HepG2 (cell line): ENCODE results near the gene GRPEL2. TPM values are rescaled to one million over a fixed set of nuclear protein-coding genes. Genes with fewer than 3 reads are reported as not detected.

Experiments
- ASH2L ChIP-seq: fragments of 300-600, 200-600 bp; sonication (generic); IDR thresholded peaks from 2 replicates; pipeline ENCODE4 v1.7.0; 2017; ENCODE audit warnings: low read depth, mild to moderate bottlenecking, moderate library complexity, mixed read lengths, low read length; ENCODE audit not compliant: insufficient read length
- FOXA1 ChIP-seq, 2 experiments: fragments of 450-650 bp in 1 of 2; sonication (generic) in 1 of 2; formaldehyde crosslinking in 1 of 2; IDR thresholded peaks; 2 replicates each; pipeline versions ENCODE4 v1.4.0 to v1.6.1; 2016 to 2020; ENCODE audit warnings: missing genetic modification reagents in 1 of 2
- GABPA ChIP-seq, 2 experiments: IDR thresholded peaks; 2 replicates each; pipeline ENCODE4 v1.6.1; 2011 to 2016; ENCODE audit warnings: low read depth in 2 of 2, low read length in 1 of 2, missing biosample characterization in 1 of 2, missing genetic modification characterization in 1 of 2
- GTF2F1 ChIP-seq: fragments of 150-350 bp; IDR thresholded peaks from 2 replicates; pipeline ENCODE4 v1.6.1; 2014; ENCODE audit warnings: low read length
- HNF4A ChIP-seq: sonication (generic); formaldehyde crosslinking; IDR thresholded peaks from 2 replicates; pipeline ENCODE4 v1.4.0; 2020; ENCODE audit warnings: missing genetic modification reagents
- HNF4G ChIP-seq, 2 experiments: sonication (generic) in 1 of 2; formaldehyde crosslinking in 1 of 2; IDR thresholded peaks; 2 replicates each; pipeline versions ENCODE4 v1.4.0 to v1.6.1; 2011 to 2020; ENCODE audit warnings: borderline replicate concordance in 2 of 2, low read depth in 2 of 2, mild to moderate bottlenecking in 2 of 2, low read length in 1 of 2, missing genetic modification reagents in 1 of 2, moderate library complexity in 1 of 2
- KDM5B ChIP-seq: sonication (generic); formaldehyde crosslinking; IDR thresholded peaks from 2 replicates; pipeline ENCODE4 v1.4.0; 2020; ENCODE audit warnings: missing genetic modification reagents, mild to moderate bottlenecking, borderline replicate concordance
- MYC ChIP-seq: sonication (generic); formaldehyde crosslinking; IDR thresholded peaks from 2 replicates; pipeline ENCODE4 v1.9.0; 2021; ENCODE audit warnings: missing genetic modification reagents, borderline replicate concordance
- PAWR ChIP-seq: sonication (generic); formaldehyde crosslinking; IDR thresholded peaks from 2 replicates; pipeline ENCODE4 v1.4.0; 2020; ENCODE audit warnings: missing genetic modification reagents, mild to moderate bottlenecking, borderline replicate concordance
- PHF21A ChIP-seq: sonication (generic); formaldehyde crosslinking; IDR thresholded peaks from 2 replicates; pipeline ENCODE4 v1.5.0; 2020; ENCODE audit warnings: mild to moderate bottlenecking, missing genetic modification reagents
- PPARG ChIP-seq: conservative IDR thresholded peaks from 2 replicates; pipeline ENCODE4 v1.6.1; 2016; ENCODE audit warnings: missing biosample characterization, missing genetic modification reagents
- RXRA ChIP-seq: sonication (generic); formaldehyde crosslinking; IDR thresholded peaks from 2 replicates; pipeline ENCODE4 v1.5.1; 2020; ENCODE audit warnings: missing genetic modification reagents
- SAFB2 ChIP-seq: sonication (generic); formaldehyde crosslinking; IDR thresholded peaks from 2 replicates; pipeline ENCODE4 v1.5.1; 2020; ENCODE audit warnings: missing genetic modification reagents, low read depth, mild to moderate bottlenecking, borderline replicate concordance
- SOX5 ChIP-seq: IDR thresholded peaks from 2 replicates; pipeline ENCODE4 v1.6.1; 2016; ENCODE audit warnings: borderline replicate concordance
- SRF ChIP-seq: IDR thresholded peaks from 2 replicates; pipeline ENCODE4 v1.6.1; 2011; ENCODE audit warnings: mild to moderate bottlenecking, low read depth, low read length, moderate library complexity
- SRSF1 ChIP-seq: fragments of 200-400 bp; formaldehyde crosslinking; optimal IDR thresholded peaks from 2 replicates; pipeline ENCODE3; 2017; ENCODE audit warnings: mild to moderate bottlenecking, low read depth, low read length, moderate library complexity
- YEATS4 ChIP-seq: sonication (generic); formaldehyde crosslinking; IDR thresholded peaks from 2 replicates; pipeline ENCODE4 v1.4.0; 2020; ENCODE audit warnings: missing genetic modification reagents, borderline replicate concordance
- YY1 ChIP-seq: IDR thresholded peaks from 2 replicates; pipeline ENCODE4 v1.6.1; 2011; ENCODE audit warnings: low read length, low read depth, moderate library complexity, mild to moderate bottlenecking; ENCODE audit not compliant: insufficient read depth, insufficient replicate concordance
- ZBTB8A ChIP-seq: sonication (generic); formaldehyde crosslinking; IDR thresholded peaks from 2 replicates; pipeline ENCODE4 v1.4.0; 2020; ENCODE audit warnings: mild to moderate bottlenecking, low read depth, missing genetic modification reagents, borderline replicate concordance
- ZKSCAN1 ChIP-seq: fragments of 150-350 bp; IDR thresholded peaks from 2 replicates; pipeline ENCODE4 v1.6.1; 2014; ENCODE audit warnings: low read length
- ZNF3 ChIP-seq: IDR thresholded peaks from 2 replicates; pipeline ENCODE4 v1.7.0; 2017; ENCODE audit warnings: inconsistent platforms
- ZNF33A ChIP-seq: sonication (generic); formaldehyde crosslinking; IDR thresholded peaks from 2 replicates; pipeline ENCODE4 v1.5.1; 2020; ENCODE audit warnings: missing genetic modification reagents, mild to moderate bottlenecking, moderate library complexity, borderline replicate concordance
- ZNF350 ChIP-seq: sonication (generic); formaldehyde crosslinking; IDR thresholded peaks from 2 replicates; pipeline ENCODE4 v1.4.0; 2020; ENCODE audit warnings: mild to moderate bottlenecking, low read depth, missing genetic modification reagents, borderline replicate concordance
- ZNF367 ChIP-seq: sonication (generic); formaldehyde crosslinking; IDR thresholded peaks from 2 replicates; pipeline ENCODE4 v1.4.0; 2020; ENCODE audit warnings: missing genetic modification reagents, borderline replicate concordance
- ZNF430 ChIP-seq: sonication (generic); formaldehyde crosslinking; IDR thresholded peaks from 2 replicates; pipeline ENCODE4 v1.9.0; 2021; ENCODE audit warnings: mild to moderate bottlenecking, missing genetic modification reagents
- ZNF431 ChIP-seq: sonication (generic); formaldehyde crosslinking; IDR thresholded peaks from 2 replicates; pipeline ENCODE4 v1.9.0; 2022; ENCODE audit warnings: missing genetic modification reagents, low read depth, mild to moderate bottlenecking, borderline replicate concordance
- ZNF572 ChIP-seq: sonication (generic); formaldehyde crosslinking; IDR thresholded peaks from 2 replicates; pipeline ENCODE4 v1.5.1; 2020; ENCODE audit warnings: mild to moderate bottlenecking, missing genetic modification reagents
- ZNF777 ChIP-seq: sonication (generic); formaldehyde crosslinking; IDR thresholded peaks from 2 replicates; pipeline ENCODE4 v1.4.0; 2020; ENCODE audit warnings: missing genetic modification reagents
- polyA plus RNA-seq, 8 experiments: library from polyadenylated mRNA; depleted of rRNA in 3 of 8; stranded (reverse) in 7 of 8; unstranded in 1 of 8; fragments of >200 nt; fragmentation: Illumina TruSeq in 4 of 8; extraction: Trizol in 4 of 8; gene quantifications; 2 replicates each; pipeline versions ENCODE4 v1.2.1 to v1.2.3, GENCODE V29; 2011 to 2016; ENCODE audit warnings: low read depth in 4 of 8, missing spikeins in 1 of 8, mixed read lengths in 1 of 8; ENCODE audit not compliant: insufficient read depth in 1 of 8
- total RNA-seq, 5 experiments: library from RNA; depleted of rRNA; stranded (reverse); fragments of >200 nt; fragmentation: Illumina TruSeq; extraction: Trizol; gene quantifications; 2 replicates each; pipeline ENCODE4 v1.2.3, GENCODE V29; 2016; ENCODE audit warnings: low read depth in 1 of 5
- TF ChIP-seq, protein P1 (sequence below): IDR thresholded peaks from 2 replicates; pipeline ENCODE4 v1.6.1; 2016
- TF ChIP-seq, protein P2 (sequence below): sonication (generic); formaldehyde crosslinking; IDR thresholded peaks from 2 replicates; pipeline ENCODE4 v1.5.0; 2020; ENCODE audit warnings: mild to moderate bottlenecking, missing genetic modification reagents, borderline replicate concordance

GRPEL2 gene
- total and polyA plus RNA-seq, 2 of the 13 experiments (the other 11 are each of a cell fraction or from before 2014, with no cell fraction given), result 13.1 to 16.6 TPM

DNA sequence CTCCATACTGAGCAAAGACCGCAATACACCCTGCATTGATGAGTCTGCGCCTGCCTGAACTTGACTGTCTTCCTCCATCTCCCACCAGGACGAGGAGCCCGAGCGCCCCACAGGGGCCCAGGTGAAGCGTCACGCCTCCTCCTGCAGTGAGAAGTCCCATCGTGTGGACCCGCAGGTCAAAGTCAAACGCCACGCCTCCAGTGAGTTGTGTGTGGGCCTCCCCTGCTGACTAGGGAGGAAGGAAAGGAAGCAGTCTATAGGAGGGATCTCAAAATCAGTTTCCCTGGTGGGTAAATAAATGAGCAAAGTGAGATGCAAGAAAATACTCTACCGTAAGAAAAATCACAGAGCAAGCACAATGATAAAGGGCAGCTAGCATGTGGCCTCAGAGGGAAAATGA is 22.8 kb upstream of the GRPEL2 start (continued):
- TF ChIP-seq SAFB2 (CRISPR knock-in tag) (no peak), SRF (no peak), ZNF430 (CRISPR knock-in tag) (0 out of 2 replicates have a peak, but pooled peaks have one; percentile 30), PPARG (no peak), ZNF3 (CRISPR knock-in tag) (no peak), RXRA (CRISPR knock-in tag) (peak; percentile 45; the same call in 1 of the 2 replicates), FOXA1 (IDR thresholded peaks at IDR 0.05) (no peak), FOXA1 (CRISPR knock-in tag; IDR thresholded peaks at IDR 0.05) (peak; percentile 12; the same call in 1 of the 2 replicates), ZKSCAN1 (no peak), ASH2L (peak; percentile 63), ZNF431 (CRISPR knock-in tag) (0 out of 2 replicates have a peak, but pooled peaks have one; percentile 44), KDM5B (CRISPR knock-in tag) (0 out of 2 replicates have a peak, but pooled peaks have one; percentile 24), PAWR (CRISPR knock-in tag) (no peak), GTF2F1 (no peak), ZNF572 (CRISPR knock-in tag) (no peak), HNF4G (IDR thresholded peaks at IDR 0.05; ENCODE audit: borderline replicate concordance, low read depth, low read length) (peak; percentile 93), HNF4G (CRISPR knock-in tag; IDR thresholded peaks at IDR 0.05; ENCODE audit: borderline replicate concordance, low read depth) (peak; percentile 89), SOX5 (CRISPR knock-in tag) (peak; percentile 39; the same call in 1 of the 2 replicates), ZNF777 (no peak), GABPA (IDR thresholded peaks at IDR 0.05; ENCODE audit: low read depth, low read length) (no peak), GABPA (CRISPR knock-in tag; IDR thresholded peaks at IDR 0.05; ENCODE audit: low read depth) (peak; percentile 53), MYC (CRISPR knock-in tag) (peak; percentile 54; the same call in 1 of the 2 replicates), HNF4A (CRISPR knock-in tag) (peak; percentile 98), YY1 (peak; percentile 35), SRSF1 (no peak), PHF21A (peak; percentile 63), ZNF367 (no peak), ZNF33A (CRISPR knock-in tag) (no peak), ZNF350 (CRISPR knock-in tag) (peak; percentile 24; the same call in 1 of the 2 replicates), ZBTB8A (CRISPR knock-in tag) (no peak), YEATS4 (CRISPR knock-in tag) (0 out of 2 replicates have a peak, but pooled peaks have one; percentile 46)
- TF ChIP-seq, protein P1, sequence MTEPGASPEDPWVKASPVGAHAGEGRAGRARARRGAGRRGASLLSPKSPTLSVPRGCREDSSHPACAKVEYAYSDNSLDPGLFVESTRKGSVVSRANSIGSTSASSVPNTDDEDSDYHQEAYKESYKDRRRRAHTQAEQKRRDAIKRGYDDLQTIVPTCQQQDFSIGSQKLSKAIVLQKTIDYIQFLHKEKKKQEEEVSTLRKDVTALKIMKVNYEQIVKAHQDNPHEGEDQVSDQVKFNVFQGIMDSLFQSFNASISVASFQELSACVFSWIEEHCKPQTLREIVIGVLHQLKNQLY (CRISPR knock-in tag), result peak; percentile 60; the same call in 1 of the 2 replicates
- TF ChIP-seq, protein P2, sequence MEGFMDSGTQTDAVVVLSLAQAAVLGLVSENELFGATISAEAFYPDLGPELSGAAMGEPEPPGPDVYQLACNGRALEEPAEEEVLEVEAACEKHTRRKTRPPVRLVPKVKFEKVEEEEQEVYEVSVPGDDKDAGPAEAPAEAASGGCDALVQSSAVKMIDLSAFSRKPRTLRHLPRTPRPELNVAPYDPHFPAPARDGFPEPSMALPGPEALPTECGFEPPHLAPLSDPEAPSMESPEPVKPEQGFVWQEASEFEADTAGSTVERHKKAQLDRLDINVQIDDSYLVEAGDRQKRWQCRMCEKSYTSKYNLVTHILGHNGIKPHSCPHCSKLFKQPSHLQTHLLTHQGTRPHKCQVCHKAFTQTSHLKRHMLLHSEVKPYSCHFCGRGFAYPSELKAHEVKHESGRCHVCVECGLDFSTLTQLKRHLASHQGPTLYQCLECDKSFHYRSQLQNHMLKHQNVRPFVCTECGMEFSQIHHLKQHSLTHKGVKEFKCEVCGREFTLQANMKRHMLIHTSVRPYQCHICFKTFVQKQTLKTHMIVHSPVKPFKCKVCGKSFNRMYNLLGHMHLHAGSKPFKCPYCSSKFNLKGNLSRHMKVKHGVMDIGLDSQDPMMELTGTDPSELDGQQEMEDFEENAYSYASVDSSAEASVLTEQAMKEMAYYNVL, result 0 out of 2 replicates have a peak, but pooled peaks have one; percentile 27
